22Rv1 (cell line): ENCODE results near the gene MT1G.
"Not testable (repeated sequence)": the region's sequence is repeated elsewhere in the genome, so short reads cannot be mapped to it uniquely, and the experiment has no call there.

Source experiments
- H3K27ac ChIP-seq: fragments of 450-650 bp; 2 replicates; pipeline ENCODE4 v1.5.1; 2017
- ZFX ChIP-seq: fragments of 450-650 bp; IDR thresholded peaks from 2 replicates; pipeline ENCODE4 v1.6.1; 2017; ENCODE audit warnings: antibody characterized with exemption, borderline replicate concordance
- TF ChIP-seq, protein P1 (sequence below): fragments of 450-650 bp; IDR thresholded peaks from 2 replicates; pipeline ENCODE4 v1.5.1; 2017; ENCODE audit warnings: mild to moderate bottlenecking

Gene MT1G

DNA sequence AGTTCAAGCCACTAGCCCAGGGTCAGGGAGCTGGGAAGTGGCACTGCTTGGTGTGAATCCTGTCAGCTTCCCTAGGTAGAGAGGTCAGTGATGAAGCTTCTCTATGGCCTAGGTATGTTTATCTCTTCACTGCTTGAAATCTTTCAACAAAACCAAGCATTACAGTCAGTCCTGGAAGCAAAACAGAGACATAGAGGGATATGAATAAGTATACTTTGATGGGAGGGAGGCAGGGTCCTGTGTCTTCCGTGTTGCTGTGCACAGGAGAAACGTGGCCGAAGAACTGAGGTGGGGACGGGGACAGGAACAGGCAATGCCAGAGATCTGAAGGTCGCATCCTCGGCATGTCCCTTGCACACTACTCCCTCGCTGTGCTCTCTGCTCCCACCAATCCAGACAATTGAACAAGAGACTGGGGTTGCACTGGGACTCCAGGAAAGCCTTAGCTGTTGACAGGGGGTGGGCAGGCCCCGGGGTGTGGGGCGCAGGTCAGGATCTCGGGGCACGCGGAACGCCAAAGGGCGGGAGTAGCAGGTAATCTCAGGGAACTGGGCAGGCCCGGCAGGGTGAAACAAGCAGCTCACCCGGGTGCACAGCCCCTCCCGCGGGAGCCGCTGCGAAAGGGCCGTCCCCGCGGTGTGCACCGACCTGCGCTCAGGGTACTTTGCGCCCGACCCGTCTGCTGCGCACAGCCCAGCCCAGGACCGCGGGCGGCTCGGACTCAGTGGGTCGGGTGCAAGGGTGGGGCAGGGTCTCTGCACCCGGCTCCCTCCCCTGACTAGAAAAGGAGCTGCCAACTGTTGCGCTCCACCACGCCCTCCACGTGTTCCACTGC is 1.4 kb upstream of the MT1G start, which contains the start of gene MT1H:
TSS of gene MT1H (plus strand) at position 810 of the 835 bp plus-strand sequence. CDS start 71 bp downstream, outside the sequence.
- TF ChIP-seq, protein P1, sequence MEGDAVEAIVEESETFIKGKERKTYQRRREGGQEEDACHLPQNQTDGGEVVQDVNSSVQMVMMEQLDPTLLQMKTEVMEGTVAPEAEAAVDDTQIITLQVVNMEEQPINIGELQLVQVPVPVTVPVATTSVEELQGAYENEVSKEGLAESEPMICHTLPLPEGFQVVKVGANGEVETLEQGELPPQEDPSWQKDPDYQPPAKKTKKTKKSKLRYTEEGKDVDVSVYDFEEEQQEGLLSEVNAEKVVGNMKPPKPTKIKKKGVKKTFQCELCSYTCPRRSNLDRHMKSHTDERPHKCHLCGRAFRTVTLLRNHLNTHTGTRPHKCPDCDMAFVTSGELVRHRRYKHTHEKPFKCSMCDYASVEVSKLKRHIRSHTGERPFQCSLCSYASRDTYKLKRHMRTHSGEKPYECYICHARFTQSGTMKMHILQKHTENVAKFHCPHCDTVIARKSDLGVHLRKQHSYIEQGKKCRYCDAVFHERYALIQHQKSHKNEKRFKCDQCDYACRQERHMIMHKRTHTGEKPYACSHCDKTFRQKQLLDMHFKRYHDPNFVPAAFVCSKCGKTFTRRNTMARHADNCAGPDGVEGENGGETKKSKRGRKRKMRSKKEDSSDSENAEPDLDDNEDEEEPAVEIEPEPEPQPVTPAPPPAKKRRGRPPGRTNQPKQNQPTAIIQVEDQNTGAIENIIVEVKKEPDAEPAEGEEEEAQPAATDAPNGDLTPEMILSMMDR, result no peak
- no peak for TF ChIP-seq ZFX
- no peak within 1 kb of the TSS for H3K27ac ChIP-seq

DNA sequence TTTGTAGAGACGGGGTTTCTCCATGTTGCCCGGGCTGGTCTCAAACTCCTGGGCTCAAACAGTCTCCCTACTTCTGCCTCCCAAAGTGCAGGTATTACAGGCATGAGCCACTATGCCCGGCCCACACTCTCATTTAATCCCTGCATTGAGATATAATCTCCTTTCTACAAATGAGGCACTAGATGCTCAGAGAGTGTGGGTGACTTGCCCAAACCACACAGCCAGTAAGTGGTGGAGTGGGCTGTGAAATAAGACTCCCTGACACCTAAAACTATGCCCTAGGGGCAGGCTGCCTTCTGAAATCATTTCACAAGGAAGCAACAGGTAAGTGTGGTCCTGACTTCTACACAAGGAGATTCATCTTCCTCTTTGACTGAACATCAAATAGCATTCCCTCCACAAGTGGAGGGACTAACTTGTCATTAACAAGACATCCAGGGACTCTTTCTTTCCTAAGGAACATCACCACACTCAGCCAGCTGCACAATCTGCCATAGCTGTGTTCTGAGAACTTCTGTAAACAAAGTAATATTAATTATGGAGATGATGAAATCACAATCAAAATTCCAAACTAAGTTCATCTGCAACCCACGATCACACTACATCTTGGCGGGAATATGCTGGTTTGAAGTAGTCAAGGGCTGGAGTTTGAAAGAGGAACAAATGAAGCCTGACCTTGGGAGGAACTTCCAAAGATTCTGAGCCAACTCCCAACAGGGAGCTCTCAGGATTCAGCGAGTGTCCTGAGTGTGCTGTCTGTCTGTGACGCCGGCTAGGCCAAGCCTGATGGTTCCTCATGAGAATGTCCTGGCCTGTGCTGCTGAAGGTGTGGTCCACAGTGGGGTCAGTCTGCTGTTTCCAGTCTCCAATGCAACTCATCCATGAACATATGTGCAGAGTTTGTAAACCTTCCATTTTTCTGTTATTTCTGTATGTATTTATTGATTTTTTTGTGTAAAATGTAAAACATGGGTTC is 2.3 kb downstream of the MT1G start:
- H3K27ac ChIP-seq, result not testable (repeated sequence)

DNA sequence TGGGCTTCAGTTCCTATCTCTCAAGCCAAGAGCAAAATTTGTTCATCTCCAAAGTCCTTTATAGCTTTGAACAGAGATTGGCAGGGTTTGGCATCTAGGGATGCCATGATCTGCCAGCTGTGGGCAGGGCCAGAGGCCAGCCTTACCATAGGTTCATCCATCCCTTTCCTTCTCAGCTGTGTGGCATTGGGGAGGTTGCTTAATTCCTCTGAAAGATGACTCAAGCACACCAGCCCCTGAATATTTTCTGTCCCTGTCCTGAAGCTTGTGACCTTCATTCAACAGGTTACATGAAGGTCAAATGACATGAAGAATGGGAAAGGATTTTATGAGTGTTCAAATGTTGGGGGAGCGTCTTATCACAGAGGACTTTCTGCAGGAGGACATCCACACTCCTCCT is 3.4 kb downstream of the MT1G start:
- TF ChIP-seq, protein P1, result no peak
- TF ChIP-seq ZFX, result no peak
- H3K27ac ChIP-seq, result no peak overlapping the region

DNA sequence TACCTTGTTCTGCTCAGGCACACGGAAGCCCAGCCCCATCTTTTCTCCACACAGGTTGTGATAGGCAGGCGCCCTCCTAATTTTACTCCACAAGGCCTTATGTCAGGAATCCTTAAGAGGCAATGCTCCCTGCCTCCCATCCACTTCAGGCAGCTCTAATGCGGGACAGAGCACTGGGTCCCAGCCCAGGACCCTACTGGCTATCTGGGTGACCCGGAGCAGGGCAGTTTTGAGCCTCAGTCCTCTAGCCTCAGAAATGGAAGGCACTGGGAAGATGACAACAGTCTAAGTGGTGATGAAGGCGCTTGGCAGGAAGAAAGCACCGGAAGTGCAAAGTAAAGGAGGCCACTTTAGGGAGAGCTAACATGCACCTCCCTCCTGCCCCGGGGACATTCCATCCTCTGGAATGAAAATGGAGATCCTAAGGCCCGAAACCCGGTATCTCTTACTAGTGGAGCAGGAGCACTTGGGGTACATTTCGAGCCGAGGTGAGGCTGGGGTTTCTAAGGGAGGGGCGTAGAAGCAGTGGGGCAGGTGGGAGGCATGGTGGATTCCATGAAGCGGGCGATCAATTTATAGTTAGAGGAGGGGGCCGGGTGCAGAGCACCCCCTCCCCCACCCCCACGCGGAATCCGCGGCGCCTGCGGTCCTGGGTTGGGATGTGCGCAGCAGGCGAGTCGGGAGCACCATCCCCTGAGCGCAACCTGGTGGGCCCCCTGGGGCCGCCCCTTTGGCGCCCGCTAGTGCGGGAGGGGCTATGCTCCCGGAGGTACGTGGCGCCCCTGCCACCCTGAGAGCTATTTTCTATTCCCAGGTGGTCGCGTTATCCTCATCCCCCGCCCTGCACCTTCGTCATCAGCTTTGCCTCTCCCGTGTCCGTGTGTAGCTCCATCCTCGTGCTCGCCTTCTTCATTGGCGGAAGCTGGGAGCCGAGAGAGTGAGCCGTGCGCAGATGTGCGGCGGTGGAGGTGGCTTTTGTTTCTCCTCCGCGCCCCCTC is 5.2 kb downstream of the MT1G start:
- TF ChIP-seq, protein P1, result no peak
- no peak for TF ChIP-seq ZFX
- no peak overlapping the region for H3K27ac ChIP-seq

DNA sequence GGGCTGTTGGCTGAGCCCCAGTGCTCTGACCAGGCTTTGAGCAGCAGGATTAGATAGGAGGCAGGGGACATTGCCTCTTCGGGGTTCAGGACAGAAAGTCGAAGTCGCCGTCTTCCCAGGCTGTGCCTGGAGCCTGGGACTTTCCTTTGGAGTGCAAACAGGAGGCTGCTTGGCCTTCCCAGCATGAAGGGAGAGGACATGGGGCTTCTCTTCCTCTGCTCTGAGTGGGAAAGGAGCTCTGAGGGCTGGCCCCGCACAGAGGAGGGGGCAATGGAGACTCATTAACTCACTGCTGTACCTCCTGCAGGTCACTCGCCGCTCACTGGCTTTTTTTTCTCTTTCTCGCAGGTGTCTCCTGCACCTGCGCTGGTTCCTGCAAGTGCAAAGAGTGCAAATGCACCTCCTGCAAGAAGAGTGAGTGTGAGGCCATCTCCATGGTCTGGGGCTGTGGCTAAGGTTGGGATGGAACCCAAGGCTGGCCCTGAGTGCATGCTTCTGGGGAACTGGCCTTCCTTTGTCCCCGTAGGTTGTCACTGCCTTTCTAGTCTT is 9.5 kb downstream of the MT1G start:
- no peak overlapping the region for H3K27ac ChIP-seq
- TF ChIP-seq ZFX, result no peak
- TF ChIP-seq, protein P1, result no peak

DNA sequence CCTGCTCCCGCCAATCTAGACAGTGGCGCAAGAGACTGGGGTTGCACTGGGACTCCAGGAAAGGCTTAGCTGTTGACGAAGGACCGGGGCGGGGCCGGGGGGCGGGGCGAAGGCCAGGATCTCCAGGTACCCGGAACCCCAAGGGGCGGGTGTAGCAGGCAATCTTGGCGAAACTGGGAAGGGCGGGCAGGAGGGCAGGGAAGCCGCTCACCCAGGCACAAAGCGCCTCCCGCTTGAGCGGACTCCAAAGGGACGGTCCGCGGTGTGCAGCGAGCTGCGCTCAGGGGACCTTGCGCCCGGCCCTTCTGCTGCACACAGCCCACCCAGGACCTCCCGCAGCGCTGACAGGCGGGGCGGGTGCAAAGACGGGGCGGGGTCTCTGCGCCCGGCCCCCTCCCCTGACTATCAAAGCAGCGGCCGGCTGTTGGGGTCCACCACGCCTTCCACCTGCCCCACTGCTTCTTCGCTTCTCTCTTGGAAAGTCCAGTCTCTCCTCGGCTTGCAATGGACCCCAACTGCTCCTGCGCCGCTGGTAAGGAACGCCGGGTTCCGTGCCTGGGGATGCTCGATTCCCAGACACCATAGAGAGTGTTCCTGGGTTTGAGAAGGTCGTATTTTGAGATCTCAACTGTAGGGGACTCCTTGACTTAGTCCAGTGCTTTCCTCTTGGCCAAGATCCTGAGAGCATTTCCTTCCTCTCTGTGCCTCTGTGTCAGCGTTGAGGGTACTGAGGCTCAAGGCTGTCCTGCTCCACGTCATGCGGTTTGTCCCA is 10.1 kb downstream of the MT1G start, which contains the start of gene MT1F:
TSS of gene MT1F (plus strand) at position 405 of the 772 bp plus-strand sequence. CDS start at position 505, 100 bp downstream.
- H3K27ac ChIP-seq, result no peak within 1 kb of the TSS
- no peak for TF ChIP-seq ZFX
- TF ChIP-seq, protein P1, result no peak
